NB4 (cell line): ENCODE results near the gene CAMK2B.

ENCODE experiments used
- MYC ChIP-seq: IDR thresholded peaks from 2 replicates; pipeline ENCODE4 v1.6.1; 2011; ENCODE audit warnings: low read depth, low read length
- POLR2A ChIP-seq: IDR thresholded peaks from 2 replicates; pipeline ENCODE4 v1.6.1; 2011; ENCODE audit warnings: mild to moderate bottlenecking; ENCODE audit not compliant: insufficient read length; ENCODE audit errors: extremely low read depth
- TF ChIP-seq, protein P1 (sequence below): IDR thresholded peaks from one replicate; pipeline ENCODE4 v1.5.1; 2012; ENCODE audit warnings: low read depth, low read length
- TF ChIP-seq, protein P2 (sequence below): IDR thresholded peaks from 2 replicates; pipeline ENCODE4 v1.6.1; 2011; ENCODE audit warnings: low read depth, low read length

GRCh38 chr7:44338600-44338999, 13.2 kb upstream of the CAMK2B start:
- TF ChIP-seq, protein P1, sequence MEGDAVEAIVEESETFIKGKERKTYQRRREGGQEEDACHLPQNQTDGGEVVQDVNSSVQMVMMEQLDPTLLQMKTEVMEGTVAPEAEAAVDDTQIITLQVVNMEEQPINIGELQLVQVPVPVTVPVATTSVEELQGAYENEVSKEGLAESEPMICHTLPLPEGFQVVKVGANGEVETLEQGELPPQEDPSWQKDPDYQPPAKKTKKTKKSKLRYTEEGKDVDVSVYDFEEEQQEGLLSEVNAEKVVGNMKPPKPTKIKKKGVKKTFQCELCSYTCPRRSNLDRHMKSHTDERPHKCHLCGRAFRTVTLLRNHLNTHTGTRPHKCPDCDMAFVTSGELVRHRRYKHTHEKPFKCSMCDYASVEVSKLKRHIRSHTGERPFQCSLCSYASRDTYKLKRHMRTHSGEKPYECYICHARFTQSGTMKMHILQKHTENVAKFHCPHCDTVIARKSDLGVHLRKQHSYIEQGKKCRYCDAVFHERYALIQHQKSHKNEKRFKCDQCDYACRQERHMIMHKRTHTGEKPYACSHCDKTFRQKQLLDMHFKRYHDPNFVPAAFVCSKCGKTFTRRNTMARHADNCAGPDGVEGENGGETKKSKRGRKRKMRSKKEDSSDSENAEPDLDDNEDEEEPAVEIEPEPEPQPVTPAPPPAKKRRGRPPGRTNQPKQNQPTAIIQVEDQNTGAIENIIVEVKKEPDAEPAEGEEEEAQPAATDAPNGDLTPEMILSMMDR = no peak
- TF ChIP-seq POLR2A (no peak), MYC (no peak)
- TF ChIP-seq, protein P2, sequence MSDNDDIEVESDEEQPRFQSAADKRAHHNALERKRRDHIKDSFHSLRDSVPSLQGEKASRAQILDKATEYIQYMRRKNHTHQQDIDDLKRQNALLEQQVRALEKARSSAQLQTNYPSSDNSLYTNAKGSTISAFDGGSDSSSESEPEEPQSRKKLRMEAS = no peak
